HG03432 (cell line): ENCODE data around the gene ADAMTS12.

Source experiments
- ATAC-seq: cut with Tn5 transposase; IDR thresholded peaks from one replicate; pipeline ENCODE4 v1.9.1; 2021; ENCODE audit warnings: mild to moderate bottlenecking, moderate library complexity; ENCODE audit not compliant: unreplicated experiment

ADAMTS12 gene

DNA sequence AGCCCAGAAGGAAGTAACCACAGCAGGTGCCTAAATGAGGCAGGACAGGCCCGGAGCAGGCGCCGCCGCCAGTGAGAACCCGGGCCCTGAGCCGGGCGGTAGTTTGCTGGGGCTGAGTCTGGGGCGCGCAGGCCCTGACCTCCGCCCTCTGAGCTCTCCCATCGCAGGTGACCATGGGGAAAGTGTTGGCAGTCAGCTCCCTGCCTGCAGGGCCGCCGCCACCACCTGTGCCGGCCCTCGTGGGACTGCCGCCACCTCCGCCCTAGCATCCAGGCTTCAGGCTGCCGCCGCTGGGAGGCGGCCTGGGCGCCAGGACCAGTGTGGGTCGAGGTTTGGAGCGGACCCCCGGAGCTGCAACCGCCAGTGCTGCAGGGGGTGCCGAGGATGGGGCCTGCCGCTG, 389.9 kb downstream of the ADAMTS12 start:
- ATAC-seq, result no peak

DNA sequence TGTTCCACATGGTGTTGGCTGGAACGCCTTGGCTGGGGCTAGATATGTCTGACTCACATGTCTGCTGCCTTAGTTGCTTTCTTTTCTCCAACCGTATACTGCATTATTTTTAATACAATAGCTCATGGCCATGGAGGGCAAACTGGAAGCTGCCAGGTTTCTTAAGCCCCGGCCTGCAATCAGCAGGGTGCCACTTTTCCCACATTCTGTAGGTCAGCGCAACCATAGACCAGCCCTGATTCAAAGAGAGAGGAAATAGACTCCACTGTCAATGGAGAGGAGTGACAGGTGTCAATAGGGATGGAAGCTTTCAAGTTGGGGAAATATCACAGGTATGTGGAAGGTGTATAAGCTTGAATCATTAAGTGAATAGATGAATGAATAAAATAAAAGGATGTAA, 390.5 kb downstream of the ADAMTS12 start:
- ATAC-seq, result no peak

DNA sequence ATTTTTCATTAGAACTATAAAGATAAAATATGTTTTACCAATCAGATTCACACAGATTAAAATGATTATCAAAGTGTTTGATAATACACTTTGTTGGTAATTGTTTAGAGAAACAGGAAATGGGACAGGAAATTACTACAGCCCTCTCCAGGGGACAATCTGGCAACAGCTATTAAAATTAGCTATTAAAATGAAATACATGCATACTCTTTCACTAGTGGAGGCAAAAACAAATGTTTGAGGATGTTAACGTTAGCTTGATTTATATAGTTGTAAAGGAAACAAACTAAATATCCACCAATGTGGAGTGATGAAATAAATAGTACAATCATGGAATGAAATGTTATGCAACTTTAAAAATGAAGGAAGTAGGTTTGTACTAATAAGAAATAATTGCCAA, 397.3 kb downstream of the ADAMTS12 start:
- ATAC-seq, result no peak

DNA sequence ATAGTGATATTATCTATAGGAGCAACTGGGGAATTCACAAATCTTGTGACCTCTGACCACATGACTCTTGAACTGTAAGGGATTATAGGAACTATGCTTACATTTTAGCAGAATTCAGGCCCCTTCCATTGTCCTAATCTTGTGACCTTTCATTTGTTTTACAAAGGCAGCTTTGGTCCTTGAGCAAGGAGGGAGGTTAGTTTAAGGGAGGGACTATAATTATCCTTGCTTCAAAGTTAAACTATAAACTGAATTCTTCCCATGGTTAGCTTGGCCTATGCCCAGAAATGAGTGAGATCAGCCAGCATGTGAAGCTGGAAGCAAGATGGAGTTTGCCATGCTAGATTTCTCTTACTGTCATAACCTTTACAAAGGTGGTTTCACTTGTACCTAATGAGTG, 399.8 kb downstream of the ADAMTS12 start:
- no peak for ATAC-seq

DNA sequence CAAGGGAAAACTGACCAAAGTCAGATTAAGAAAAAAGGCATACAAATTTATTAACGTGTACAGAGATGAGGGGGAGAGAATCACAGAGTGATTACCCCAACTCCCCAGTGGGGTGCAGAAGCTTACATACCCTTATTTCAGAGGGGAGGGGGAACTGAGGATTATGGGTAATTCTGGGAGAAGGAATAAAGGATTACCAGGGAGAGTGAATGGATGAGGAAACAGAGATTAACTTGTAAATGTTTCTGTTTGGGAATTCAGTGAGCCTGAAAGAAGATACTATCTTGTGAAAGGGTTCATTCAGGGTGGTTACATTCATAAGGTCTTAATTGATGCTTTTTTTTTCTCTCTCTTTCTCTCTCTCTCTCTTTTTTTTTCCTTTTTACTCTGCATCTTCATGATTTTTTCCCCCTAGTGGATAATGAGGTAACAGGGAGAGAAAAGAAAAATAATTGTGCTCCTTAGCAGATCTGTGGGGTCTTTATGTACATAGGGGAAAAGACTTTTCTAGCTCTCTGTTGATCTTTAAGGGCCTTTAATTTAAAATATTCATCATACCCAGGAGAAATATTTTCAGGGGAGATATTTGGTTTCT, 401.6 kb downstream of the ADAMTS12 start:
- ATAC-seq, result no peak

DNA sequence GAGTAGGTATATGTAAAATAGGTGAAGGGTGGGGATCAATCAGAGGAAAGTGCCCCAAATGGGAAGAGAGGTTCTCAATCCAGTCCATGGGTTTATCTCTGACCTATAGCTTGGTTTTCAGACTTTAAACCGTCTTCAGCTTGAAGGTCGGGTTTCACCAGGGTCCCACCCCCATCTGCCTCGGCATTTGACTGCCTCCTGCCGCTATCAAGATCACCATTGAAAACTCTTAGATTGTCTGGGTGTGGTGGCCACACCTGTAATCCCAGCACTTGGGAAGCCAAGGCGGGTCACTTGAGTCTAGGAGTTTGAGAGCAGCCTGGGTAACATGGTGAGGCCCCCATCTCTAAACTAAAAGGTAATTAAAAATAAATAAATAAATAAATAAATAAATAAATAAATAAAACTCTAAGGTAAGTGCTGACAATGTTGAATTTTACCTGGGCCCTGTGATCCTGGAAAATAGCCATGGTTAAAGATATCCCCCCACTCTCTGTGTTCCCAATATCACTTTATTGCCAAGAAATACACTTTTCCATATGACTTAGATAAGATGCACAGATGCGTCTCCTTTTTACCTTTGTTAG, 402.2 kb downstream of the ADAMTS12 start:
- no peak for ATAC-seq

DNA sequence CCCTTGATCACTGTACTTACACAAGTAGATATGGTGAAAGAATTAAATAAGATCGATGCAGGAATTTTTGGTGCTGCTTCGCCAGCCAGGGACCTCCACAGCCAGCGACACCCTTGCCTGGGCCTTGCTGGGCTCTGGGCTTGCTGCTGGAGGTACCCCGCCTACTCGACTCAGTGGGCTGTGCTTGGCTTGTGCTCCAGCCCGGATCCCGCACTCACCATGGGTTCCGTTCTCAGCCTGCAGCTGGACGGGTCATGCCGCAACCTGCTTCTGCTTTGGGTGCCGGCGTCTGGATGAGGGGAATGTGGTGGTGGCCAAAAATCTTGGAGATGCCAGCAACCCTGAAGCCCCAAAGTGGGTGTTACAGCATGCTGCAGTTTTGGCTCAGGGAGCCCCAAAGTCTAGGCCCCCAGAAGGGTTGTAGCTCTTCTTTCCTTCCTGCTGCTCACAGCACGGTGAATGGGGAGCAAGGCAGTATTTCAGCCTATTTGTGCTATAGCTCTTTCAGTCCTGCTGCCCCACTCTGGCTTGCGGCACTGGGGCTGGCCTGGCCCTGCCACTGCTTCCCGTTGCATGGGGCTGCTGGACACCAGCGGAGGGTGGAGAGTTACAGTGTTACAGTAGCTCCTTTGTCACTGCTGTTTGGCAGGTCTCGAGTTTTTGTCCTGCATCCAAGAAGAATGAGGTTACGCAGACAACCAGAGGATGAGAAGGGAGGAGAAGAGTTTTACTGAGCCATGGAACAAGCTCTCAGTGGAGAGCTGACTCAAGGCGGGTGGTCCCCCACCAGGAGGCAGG, 403.0 kb downstream of the ADAMTS12 start:
- ATAC-seq, result no peak

DNA sequence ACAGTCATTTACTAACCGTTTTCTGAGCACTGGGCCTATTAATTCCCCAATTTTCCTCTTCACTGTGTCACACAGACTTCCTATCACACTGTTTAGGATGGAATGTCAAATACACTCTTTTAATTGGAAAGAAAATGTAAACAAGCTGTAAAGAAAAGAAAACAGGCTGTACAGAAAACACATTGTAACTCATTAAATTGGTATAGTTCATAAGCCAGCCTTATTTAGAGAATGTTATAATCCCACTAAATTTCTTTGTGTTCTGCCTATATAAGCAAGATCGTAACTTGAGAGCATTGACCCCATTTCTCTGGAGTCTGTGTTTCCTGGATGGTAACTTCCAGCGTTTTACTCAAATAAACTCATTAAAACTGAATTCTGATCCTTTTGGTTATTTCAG, 404.6 kb downstream of the ADAMTS12 start:
- no peak for ATAC-seq

DNA sequence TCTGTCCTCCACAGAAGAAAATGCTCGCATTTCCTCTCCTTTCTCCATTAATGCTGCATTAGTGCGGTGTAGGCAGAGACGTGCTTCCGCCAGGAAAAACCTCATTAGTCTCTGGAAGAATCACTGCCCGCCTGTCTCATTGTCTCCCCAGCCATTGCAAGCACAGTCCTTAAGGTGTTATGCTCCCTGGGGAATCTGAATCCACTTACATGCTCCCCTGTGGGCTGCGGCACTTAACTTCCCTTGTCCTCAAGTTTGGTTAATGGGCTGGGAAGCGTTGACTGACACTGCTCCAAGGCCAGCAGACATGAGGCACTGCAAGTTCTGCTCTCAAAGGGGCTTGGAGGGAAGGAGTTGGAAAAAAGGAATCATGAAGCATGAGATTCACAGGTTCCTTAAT, 409.5 kb downstream of the ADAMTS12 start:
- no peak for ATAC-seq

DNA sequence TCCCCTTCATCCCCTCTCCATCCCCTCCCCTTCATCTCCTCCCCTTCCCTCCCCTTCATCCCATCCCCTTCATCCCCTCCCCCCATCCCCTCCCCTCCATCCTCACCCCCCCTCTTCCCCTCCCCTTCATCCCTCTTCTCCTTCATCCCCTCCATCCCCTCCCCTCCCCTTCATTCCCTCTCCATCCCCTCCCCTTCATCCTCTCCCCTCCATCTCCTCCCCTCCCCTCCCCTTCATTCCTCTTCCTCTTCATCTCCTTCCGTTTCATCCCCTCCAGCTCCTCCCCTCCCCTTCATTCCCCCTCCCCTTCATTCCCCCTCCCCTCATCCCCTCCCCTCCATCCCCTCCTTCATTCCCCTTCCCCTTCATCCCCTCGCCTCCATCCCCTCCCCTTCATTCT, 410.9 kb downstream of the ADAMTS12 start:
- no peak for ATAC-seq

DNA sequence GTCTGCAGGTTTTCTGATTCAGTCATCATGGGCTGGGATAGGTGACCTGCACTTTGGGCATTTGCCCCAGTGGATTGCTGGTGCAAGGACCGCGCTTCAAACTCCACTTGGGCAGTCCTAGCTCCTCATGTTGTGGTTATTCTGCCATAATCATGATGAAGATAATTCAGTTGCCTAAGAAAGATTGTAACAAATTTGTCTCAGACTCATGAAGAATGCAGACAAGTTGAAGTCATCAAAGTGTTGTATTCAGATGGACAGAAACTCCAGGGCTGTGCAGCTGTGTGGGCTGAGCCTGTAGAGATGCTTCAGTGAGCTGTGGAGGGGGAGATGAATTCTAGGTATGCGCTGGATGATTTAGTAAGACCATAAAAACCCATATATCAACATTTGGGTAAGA, 412.5 kb downstream of the ADAMTS12 start:
- ATAC-seq, result no peak

DNA sequence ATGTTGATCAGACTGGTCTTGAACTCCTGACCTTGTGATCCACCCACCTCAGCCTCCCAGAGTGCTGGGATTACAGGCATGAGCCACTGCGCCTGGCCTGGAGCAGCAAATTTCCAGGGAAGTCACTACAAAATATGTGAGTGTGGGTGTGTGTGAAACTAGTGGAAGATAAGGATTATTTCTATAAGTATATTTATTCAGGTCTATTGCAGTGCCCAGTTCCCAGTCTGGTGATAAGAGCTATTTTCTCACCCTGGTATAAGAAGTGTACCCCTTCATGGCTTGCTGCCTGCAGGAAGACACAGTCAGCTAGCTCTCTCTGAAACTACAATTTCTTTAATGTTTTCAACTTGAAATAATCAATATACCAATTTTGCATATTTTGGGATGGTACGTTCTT, 414.0 kb downstream of the ADAMTS12 start:
- no peak for ATAC-seq

DNA sequence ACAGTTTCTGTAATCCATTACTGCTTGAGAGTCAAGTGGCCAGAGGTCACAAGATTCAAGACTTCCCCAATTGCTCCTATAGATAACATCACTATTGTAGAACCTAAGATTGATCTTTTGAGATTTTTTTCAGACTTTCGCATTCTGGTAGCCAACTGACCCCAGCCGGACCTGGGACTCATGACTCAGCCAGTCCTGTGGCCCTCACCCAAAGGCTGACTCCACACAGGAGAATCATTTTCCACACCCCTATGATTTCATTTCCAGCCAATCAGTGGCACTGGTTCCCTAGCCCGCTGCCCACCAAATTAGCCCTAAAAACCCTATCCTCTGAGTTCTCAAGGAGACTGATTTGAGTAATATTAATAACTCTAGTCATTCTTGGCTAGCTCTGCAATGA, 414.8 kb downstream of the ADAMTS12 start:
- no peak for ATAC-seq

DNA sequence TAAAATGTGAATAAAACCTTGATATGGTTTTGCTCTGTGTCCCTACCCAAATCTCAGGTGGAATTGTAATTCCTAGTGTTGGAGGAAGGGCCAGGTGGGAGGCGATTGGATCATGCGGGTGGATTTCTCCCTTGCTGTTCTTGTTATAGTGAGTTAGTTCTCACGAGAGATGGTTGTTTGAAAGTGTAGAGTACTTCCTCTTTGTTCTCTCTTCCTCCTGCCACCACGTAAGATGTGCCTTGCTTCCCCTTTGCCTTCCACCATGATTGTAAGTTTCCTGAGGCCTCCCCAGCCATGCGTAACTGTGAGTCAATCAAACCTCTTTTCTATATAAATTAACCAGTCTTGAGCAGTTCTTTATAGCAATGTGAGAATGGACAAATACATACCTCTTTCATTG, 416.1 kb downstream of the ADAMTS12 start:
- ATAC-seq, result no peak

DNA sequence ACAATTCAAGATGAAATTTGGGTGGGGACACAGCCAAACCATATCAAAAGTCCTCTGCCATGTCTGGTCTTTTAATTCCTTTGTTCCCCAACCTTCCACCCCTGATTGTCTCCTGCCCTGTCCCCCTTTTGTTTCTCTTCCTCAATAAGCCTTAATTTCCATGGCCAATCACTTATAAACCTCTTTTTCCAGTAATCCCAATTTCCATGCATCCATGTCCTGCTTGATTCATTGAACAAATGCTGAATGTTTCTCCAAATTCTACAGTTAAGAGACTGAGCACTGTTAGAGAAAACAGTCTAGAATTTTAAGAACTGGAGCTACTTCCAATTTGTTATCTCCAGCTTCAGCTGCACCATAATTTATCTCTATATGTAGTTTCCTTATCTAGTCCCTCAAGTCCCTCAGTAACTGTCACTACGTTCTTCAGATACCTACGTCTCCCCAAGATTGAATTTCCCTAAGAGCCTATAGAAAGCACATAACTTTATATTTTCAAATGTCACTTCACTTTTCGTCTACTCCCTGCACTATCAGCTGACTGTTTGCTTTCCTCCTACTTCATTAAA, 416.8 kb downstream of the ADAMTS12 start:
- ATAC-seq, result no peak

DNA sequence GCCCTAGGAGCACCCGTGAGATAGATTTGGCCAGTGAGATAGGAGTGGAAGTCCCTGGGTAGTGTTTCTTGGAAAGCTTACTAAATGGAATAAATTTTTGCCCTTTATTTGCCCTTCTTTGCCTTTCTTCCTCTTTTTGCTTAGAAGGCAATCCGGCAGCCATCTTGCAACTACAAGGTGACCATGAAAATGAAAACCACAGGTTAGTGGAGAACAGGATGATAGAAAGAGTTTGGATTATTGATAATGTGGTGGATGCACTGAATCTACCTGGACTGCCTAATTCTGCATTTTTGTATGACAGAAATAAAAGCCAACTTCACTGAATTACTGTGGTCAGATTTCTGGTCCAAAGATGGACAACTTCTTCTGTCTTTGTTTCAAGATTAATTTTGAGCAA, 417.8 kb downstream of the ADAMTS12 start:
- ATAC-seq, result no peak
